ENCODE results near the gene SOS1.

GRCh38 chr2:38937548-38937947 lies 183.3 kb downstream of the SOS1 start:
- no peak for TF ChIP-seq CTCF (conservative IDR thresholded peaks at IDR 0.05 in 1 of 2, IDR thresholded peaks at IDR 0.05 in 1 of 2; ENCODE audit: extremely low read depth in 1 of 2, insufficient read depth in 1 of 2, low read depth in 1 of 2, low read length in 2 of 2)
- TF ChIP-seq EZH2 (IDR thresholded peaks at IDR 0.05; ENCODE audit: borderline replicate concordance, low read length): no peak
